PC-9 (cell line): ENCODE data around the gene KCNJ10. TPM values are rescaled to one million over a fixed set of nuclear protein-coding genes. Genes with fewer than 3 reads are reported as not detected.

Experiments
- BruUV-seq: library from RNA; stranded (reverse); fragments of 400-500 nt; replicated peaks from 2 replicates; lab custom pipeline; 2021; lab: Mats Ljungman, UMichigan
- CTCF ChIA-PET: fragments of 300-600 bp; sonication (Branson Sonifier 250); formaldehyde crosslinking; loops from one replicate; lab custom pipeline; 2022; ENCODE audit warnings: antibody characterized with exemption; lab: Charles Lee
- POLR2A ChIA-PET: fragments of 300-600 bp; sonication (Branson Sonifier 250); formaldehyde crosslinking; loops from one replicate; lab custom pipeline; 2022; ENCODE audit warnings: antibody characterized with exemption; ENCODE audit not compliant: unreplicated experiment; lab: Charles Lee
- DNase-seq, 2 experiments: peaks; one replicate each; pipeline versions ENCODE4 v3.0.0 to v3.0.0-alpha.2; 2015 to 2022; ENCODE audit warnings: mixed read lengths in 1 of 2
- H2AFZ ChIP-seq: fragments of 200-600 bp; sonication (generic); 2 replicates; pipeline ENCODE4 v1.8.1; 2017; ENCODE audit warnings: antibody characterized with exemption
- H3F3A ChIP-seq: fragments of 200-600 bp; sonication (generic); 2 replicates; pipeline ENCODE4 v1.8.1; 2017; ENCODE audit warnings: antibody characterized with exemption, mild to moderate bottlenecking, low read depth; ENCODE audit not compliant: insufficient read depth
- H3K27ac ChIP-seq: fragments of 200-600 bp; sonication (generic); 2 replicates; pipeline ENCODE4 v1.6.1; 2016; ENCODE audit warnings: mixed run types
- H3K27me3 ChIP-seq: fragments of 200-600 bp; sonication (generic); 2 replicates; pipeline ENCODE4 v1.6.1; 2016; ENCODE audit warnings: low read depth, mixed run types; ENCODE audit not compliant: insufficient read depth
- H3K36me3 ChIP-seq: fragments of 200-600 bp; sonication (generic); 2 replicates; pipeline ENCODE4 v1.6.1; 2016; ENCODE audit warnings: low read depth, mixed run types
- H3K4me1 ChIP-seq: fragments of 200-600 bp; sonication (generic); replicated peaks from 2 replicates; pipeline ENCODE4 v1.6.1; 2016; ENCODE audit warnings: mixed run types; ENCODE audit not compliant: insufficient read depth
- H3K4me2 ChIP-seq: fragments of 200-600 bp; sonication (generic); 2 replicates; pipeline ENCODE4 v1.6.1; 2017; ENCODE audit warnings: mixed run types
- H3K4me3 ChIP-seq: fragments of 200-600 bp; sonication (generic); 2 replicates; pipeline ENCODE4 v1.6.1; 2016; ENCODE audit warnings: mixed run types
- H3K79me2 ChIP-seq: fragments of 200-600 bp; sonication (generic); 2 replicates; pipeline ENCODE4 v1.6.1; 2017; ENCODE audit warnings: low read depth, mixed run types
- H3K9me2 ChIP-seq: fragments of 200-600 bp; sonication (generic); 2 replicates; pipeline ENCODE4 v1.8.1; 2017; ENCODE audit warnings: mild to moderate bottlenecking; ENCODE audit not compliant: insufficient read depth
- H3K9me3 ChIP-seq: fragments of 200-600 bp; sonication (generic); 2 replicates; pipeline ENCODE4 v1.8.1; 2016; ENCODE audit warnings: low read depth; ENCODE audit not compliant: insufficient read depth
- H4K20me1 ChIP-seq: fragments of 200-600 bp; sonication (generic); 2 replicates; pipeline ENCODE4 v1.8.1; 2017; ENCODE audit not compliant: insufficient read depth
- CTCF ChIP-seq: fragments of 200-600 bp; sonication (generic); conservative IDR thresholded peaks from 2 replicates; pipeline ENCODE4 v1.6.1; 2017; ENCODE audit warnings: mixed run types, antibody characterized with exemption, mild to moderate bottlenecking, moderate library complexity
- EZH2 ChIP-seq: fragments of 200-600 bp; sonication (generic); IDR thresholded peaks from 2 replicates; pipeline ENCODE4 v1.8.0; 2017; ENCODE audit warnings: antibody characterized with exemption, low read depth
- intact Hi-C: fragments of 100-400 bp; cut with micrococcal nuclease; formaldehyde crosslinking; loops from one replicate; pipeline ENCODE4 v1.10.0; 2022; ENCODE audit not compliant: unreplicated experiment
- total RNA-seq: library from RNA; stranded (reverse); gene quantifications from 2 replicates; pipeline ENCODE4 v1.2.3, GENCODE V29; 2021

Gene KCNJ10
- total RNA-seq, 1 experiment from 2014 or later, result not detected

GRCh38 chr1:159974350-159974965 is 95.5 kb downstream of the KCNJ10 start:
- no peaks in the 10 kb centered on the region; the same call in 1 of the 2 replicates for H3K9me3 ChIP-seq
- no peaks in the 10 kb centered on the region for H3K79me2 ChIP-seq
- no peaks in the 10 kb centered on the region for H3K36me3 ChIP-seq
- TF ChIP-seq CTCF, result no peak
- no peak for TF ChIP-seq EZH2
- no TSS peak for BruUV-seq
- H3K27me3 ChIP-seq, result peaks cover 15% of the 10 kb centered on the region
- no peak overlapping the region for H3K27ac ChIP-seq
- ChIA-PET CTCF (no interaction called here), POLR2A (no interaction called here)
- no peak overlapping the region for H2AFZ ChIP-seq
- H3K4me3 ChIP-seq, result no peak overlapping the region
- no peak overlapping the region for H3K4me2 ChIP-seq
- DNase-seq, result no peak
- H4K20me1 ChIP-seq, result no peaks in the 10 kb centered on the region
- no peaks in the 10 kb centered on the region for H3F3A ChIP-seq
- intact Hi-C loops, result no loop called here
- H3K4me1 ChIP-seq, result no peaks in the 10 kb centered on the region
- no peaks in the 10 kb centered on the region; the same call in 1 of the 2 replicates for H3K9me2 ChIP-seq

GRCh38 chr1:159973350-159973940 is 96.5 kb downstream of the KCNJ10 start:
- CTCF ChIA-PET, result no interaction called here
- POLR2A ChIA-PET, result no interaction called here
- intact Hi-C loops, result no loop called here

More at GRCh38 chr1:159973350-159973940, 96.5 kb downstream of the KCNJ10 start:
- Histone ChIP-seq H3K27ac (no peak overlapping the region), H3K9me2 (no peaks in the 10 kb centered on the region; the same call in 1 of the 2 replicates), H3F3A (no peaks in the 10 kb centered on the region), H3K4me3 (no peak overlapping the region), H3K4me1 (no peaks in the 10 kb centered on the region), H2AFZ (no peak overlapping the region), H4K20me1 (no peaks in the 10 kb centered on the region), H3K27me3 (peaks cover 15% of the 10 kb centered on the region), H3K79me2 (no peaks in the 10 kb centered on the region), H3K36me3 (no peaks in the 10 kb centered on the region), H3K4me2 (no peak overlapping the region), H3K9me3 (no peaks in the 10 kb centered on the region; the same call in 1 of the 2 replicates)
- no peak for TF ChIP-seq CTCF
- TF ChIP-seq EZH2, result no peak
- no TSS peak for BruUV-seq
- no peak for DNase-seq
